ENCODE data around the gene PIK3AP1. TPM values are rescaled to one million over a fixed set of nuclear protein-coding genes. Genes with fewer than 3 reads are reported as not detected.

Gene PIK3AP1
- total and polyA plus RNA-seq, 2 of the 13 experiments (the other 11 are each of a cell fraction or from before 2014, with no cell fraction given), result 3.6 to 13.8 TPM

- TF ChIP-seq PCBP2 (optimal IDR thresholded peaks at IDR 0.05; ENCODE audit: low read depth, low read length, poor library complexity, severe bottlenecking) (no peak), ZBTB4 (CRISPR knock-in tag; IDR thresholded peaks at IDR 0.05; ENCODE audit: borderline replicate concordance) (no peak), NR2F6 (IDR thresholded peaks at IDR 0.05) (no peak), NR2F6 (CRISPR knock-in tag; IDR thresholded peaks at IDR 0.05) (no peak), ZNF652 (CRISPR knock-in tag; IDR thresholded peaks at IDR 0.05; ENCODE audit: borderline replicate concordance, low read depth) (0 out of 2 replicates have a peak, but pooled peaks have one; percentile 59), FOXJ3 (CRISPR knock-in tag; IDR thresholded peaks at IDR 0.05; ENCODE audit: borderline replicate concordance) (no peak), ZBTB7A (CRISPR knock-in tag; IDR thresholded peaks at IDR 0.05) (no peak), ZGPAT (CRISPR knock-in tag; IDR thresholded peaks at IDR 0.05) (no peak), STAG1 (CRISPR knock-in tag; IDR thresholded peaks at IDR 0.05) (0 out of 2 replicates have a peak, but pooled peaks have one; percentile 3), CCDC6 (CRISPR knock-in tag; IDR thresholded peaks at IDR 0.05) (no peak), ZNF230 (CRISPR knock-in tag; IDR thresholded peaks at IDR 0.05) (no peak), MIER2 (CRISPR knock-in tag; IDR thresholded peaks at IDR 0.05) (0 out of 2 replicates have a peak, but pooled peaks have one; percentile 8)
- TF ChIP-seq, protein P1, sequence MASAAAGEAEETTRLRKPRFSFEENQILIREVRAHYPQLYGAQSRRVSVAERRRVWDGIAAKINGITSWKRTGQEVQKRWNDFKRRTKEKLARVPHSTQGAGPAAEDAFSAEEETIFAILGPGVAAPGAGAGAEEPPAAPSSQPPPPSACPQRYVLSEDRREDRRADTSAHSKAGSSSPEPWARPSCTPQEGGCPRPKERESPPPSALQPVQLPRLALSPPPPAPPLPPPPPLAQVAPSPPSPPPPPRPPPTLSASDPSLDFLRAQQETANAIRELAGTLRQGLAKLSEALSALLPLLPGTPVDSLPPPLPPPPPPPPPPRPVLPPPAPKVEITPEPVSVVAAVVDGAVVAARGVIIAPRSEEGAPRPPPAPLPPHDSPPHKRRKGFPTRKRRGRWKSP (CRISPR knock-in tag; IDR thresholded peaks at IDR 0.05), result 0 out of 2 replicates have a peak, but pooled peaks have one; percentile 1
- TF ChIP-seq, protein P2, sequence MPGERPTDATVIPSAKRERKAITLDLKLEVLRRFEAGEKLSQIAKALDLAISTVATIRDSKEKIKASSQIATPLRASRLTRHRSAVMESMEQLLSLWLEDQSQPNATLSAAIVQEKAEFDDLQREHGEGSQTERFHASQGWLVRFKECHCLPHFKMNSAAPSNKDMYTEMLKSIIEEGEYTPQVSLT (CRISPR knock-in tag; IDR thresholded peaks at IDR 0.05; ENCODE audit: borderline replicate concordance, low read depth), result no peak
- TF ChIP-seq, protein P3, sequence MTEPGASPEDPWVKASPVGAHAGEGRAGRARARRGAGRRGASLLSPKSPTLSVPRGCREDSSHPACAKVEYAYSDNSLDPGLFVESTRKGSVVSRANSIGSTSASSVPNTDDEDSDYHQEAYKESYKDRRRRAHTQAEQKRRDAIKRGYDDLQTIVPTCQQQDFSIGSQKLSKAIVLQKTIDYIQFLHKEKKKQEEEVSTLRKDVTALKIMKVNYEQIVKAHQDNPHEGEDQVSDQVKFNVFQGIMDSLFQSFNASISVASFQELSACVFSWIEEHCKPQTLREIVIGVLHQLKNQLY (CRISPR knock-in tag; IDR thresholded peaks at IDR 0.05), result no peak
Observed at GRCh38 chr10:96721207-96721572, 876 bp upstream of the PIK3AP1 start (continued).
